Epidermal melanocyte (primary cell): ENCODE results near the gene CFAP65.

ENCODE experiments used
- DNase-seq: peaks from one replicate; pipeline ENCODE4 v3.0.0; 2011; ENCODE audit warnings: low spot score; ENCODE audit not compliant: insufficient read length

CFAP65 gene

GRCh38 chr2:219010162-219010756 lies 31.1 kb downstream of the CFAP65 start:
- DNase-seq, result no peak

- no peak for DNase-seq
These were observed 32.0 kb downstream of the CFAP65 start for GRCh38 chr2:219009294-219009693.

- no peak for DNase-seq
These were observed 37.3 kb downstream of the CFAP65 start for GRCh38 chr2:219003979-219004378.

- DNase-seq, result no peak
These were observed 38.1 kb downstream of the CFAP65 start for GRCh38 chr2:219003267-219003634.

- DNase-seq, result no peak
These were observed 38.7 kb downstream of the CFAP65 start for GRCh38 chr2:219002395-219003266.

- DNase-seq, result no peak
These were observed 39.5 kb downstream of the CFAP65 start for GRCh38 chr2:219001577-219002394.

- DNase-seq, result no peak
These were observed 40.2 kb downstream of the CFAP65 start for GRCh38 chr2:219001100-219001576.

GRCh38 chr2:219000569-219000960 lies 40.8 kb downstream of the CFAP65 start:
- no peak for DNase-seq

- DNase-seq, result no peak
These were observed 41.3 kb downstream of the CFAP65 start for GRCh38 chr2:218999881-219000568.

- no peak for DNase-seq
These were observed 42.1 kb downstream of the CFAP65 start for GRCh38 chr2:218999021-218999880.

GRCh38 chr2:218998414-218999002 lies 42.8 kb downstream of the CFAP65 start:
- DNase-seq, result no peak

- no peak for DNase-seq
These were observed 43.6 kb downstream of the CFAP65 start for GRCh38 chr2:218997731-218998130.

GRCh38 chr2:218996937-218997336 lies 44.4 kb downstream of the CFAP65 start:
- no peak for DNase-seq

GRCh38 chr2:218995972-218996711 lies 45.2 kb downstream of the CFAP65 start:
- DNase-seq, result peak; percentile 93

- DNase-seq, result no peak
These were observed 45.8 kb downstream of the CFAP65 start for GRCh38 chr2:218995561-218995960.

GRCh38 chr2:218993345-218994315 lies 47.7 kb downstream of the CFAP65 start, which contains the start of gene CRYBA2:
CRYBA2 (minus strand) TSS chr2:218993422; CDS start chr2:218993176, 246 bp downstream.
- DNase-seq, result peak; percentile 17

- peak; percentile 14 for DNase-seq
These were observed 48.5 kb downstream of the CFAP65 start for GRCh38 chr2:218992703-218993344.
